C4-2B (cell line): ENCODE measurements around the gene CORT.

Experiments
- CTCF ChIP-seq: fragments of 450-650 bp; conservative IDR thresholded peaks from 2 replicates; pipeline ENCODE4 v1.5.1; 2017; ENCODE audit warnings: mild to moderate bottlenecking
- ZFX ChIP-seq: fragments of 450-650 bp; IDR thresholded peaks from 2 replicates; pipeline ENCODE4 v1.6.1; 2017

DNA sequence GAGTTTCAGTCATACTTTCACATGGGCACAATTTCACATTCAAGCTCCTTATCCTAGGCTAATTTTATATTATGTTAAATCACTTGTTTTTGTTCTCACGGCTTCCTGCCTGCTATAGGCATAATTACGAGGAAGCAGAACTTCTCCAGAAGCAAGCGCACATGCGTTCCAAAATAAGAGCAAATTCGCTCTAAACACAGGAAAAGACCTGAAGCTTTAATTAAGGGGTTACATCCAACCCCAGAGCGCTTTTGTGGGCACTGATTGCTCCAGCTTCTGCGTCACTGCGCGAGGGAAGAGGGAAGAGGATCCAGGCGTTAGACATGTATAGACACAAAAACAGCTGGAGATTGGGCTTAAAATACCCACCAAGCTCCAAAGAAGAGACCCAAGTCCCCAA lies at the start of gene CORT:
- TF ChIP-seq CTCF (no peak), ZFX (no peak)
